Measurements from ENCODE around the gene C10orf120.

C10orf120 gene

DNA sequence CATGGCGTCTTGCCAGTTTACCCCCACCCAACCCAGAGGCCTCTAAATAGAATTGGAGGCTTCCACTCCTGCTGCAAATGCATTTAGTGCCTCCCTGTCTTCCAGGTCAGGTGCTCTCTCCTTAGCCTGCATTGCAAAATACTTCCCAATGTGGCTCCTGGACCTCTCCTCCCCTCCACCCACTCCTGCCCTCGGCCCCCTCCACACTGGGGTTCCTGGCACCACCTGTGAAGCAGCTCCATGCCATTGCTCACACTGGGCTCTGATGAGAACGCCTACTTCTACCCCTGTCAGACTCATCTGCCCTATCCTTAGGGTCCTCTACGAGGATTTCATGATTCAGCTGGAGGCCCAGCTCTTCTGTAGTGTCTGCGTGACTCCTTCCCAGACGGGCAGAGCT lies 37.4 kb downstream of the C10orf120 start:
- in situ Hi-C loops (cut with MboI; ENCODE audit: low sequenced_read_pairs): no loop called here

GRCh38 chr10:122660696-122661095 lies 39.0 kb downstream of the C10orf120 start:
- in situ Hi-C loops (cut with MboI; ENCODE audit: low sequenced_read_pairs): no loop called here

DNA sequence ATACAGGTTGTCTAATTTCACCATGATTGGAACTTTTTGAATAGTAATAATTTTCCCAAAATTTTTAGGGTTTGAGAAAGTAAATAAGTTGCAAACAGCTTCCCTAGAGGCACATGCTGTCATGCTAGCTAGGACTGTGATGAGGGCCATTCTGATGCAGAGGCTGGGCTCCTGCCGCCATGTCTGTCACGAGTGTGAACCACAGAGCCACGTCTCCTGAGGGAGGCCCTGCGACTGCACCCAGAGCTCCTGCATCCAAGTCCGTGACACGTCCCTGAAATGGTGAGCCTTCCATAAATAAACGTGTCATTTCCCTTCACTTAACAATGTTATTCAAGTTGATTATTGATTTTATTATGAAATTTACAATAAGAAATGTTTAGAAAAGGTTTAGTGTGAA lies 40.0 kb downstream of the C10orf120 start:
- in situ Hi-C loops (cut with MboI; ENCODE audit: low sequenced_read_pairs): no loop called here

GRCh38 chr10:122659126-122659525 lies 40.5 kb downstream of the C10orf120 start:
- in situ Hi-C loops (cut with MboI; ENCODE audit: low sequenced_read_pairs): no loop called here

- in situ Hi-C loops (cut with MboI; ENCODE audit: low sequenced_read_pairs): no loop called here
These were observed 41.1 kb downstream of the C10orf120 start for GRCh38 chr10:122658356-122659049.

DNA sequence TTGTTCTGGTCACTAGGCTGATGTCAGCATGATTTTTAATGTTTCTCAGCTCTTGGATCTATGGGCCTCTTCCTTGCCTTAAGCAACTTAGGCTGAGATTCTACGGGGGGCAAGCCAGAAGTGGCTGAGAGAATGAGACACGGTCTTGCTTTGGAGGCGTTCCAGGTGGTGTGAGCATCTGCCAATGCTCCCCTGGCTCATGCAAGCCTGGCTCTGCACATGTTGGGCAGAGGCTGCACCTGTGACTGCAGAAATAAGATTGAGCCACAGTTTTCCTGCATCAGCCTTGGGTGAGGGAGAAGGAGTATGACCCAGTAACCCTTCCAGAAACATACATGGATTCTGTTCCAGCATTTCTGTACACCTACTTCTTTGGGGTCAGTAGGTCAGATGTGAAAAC lies 41.9 kb downstream of the C10orf120 start:
- in situ Hi-C loops (cut with MboI; ENCODE audit: low sequenced_read_pairs): no loop called here

DNA sequence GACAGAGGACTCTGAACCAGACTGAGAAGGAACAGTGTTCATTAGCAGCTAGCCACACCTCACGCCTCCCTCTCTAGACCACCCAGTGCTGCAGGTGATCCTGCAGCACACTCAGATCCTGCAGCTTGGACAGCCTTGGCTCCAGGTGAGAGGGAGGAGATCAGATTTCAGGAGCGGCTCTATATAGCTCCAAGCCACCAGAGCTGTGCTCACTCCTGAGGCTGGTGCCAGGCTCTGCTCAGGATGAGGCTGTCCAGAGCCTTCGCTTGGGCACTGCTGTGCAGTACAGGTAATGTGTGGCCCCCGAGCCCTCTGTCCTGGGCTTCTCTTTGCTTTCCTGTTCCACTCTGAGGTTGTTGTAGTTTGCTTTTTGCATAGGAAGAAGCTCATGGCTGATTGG lies 42.4 kb downstream of the C10orf120 start:
- in situ Hi-C loops (cut with MboI; ENCODE audit: low sequenced_read_pairs): no loop called here

DNA sequence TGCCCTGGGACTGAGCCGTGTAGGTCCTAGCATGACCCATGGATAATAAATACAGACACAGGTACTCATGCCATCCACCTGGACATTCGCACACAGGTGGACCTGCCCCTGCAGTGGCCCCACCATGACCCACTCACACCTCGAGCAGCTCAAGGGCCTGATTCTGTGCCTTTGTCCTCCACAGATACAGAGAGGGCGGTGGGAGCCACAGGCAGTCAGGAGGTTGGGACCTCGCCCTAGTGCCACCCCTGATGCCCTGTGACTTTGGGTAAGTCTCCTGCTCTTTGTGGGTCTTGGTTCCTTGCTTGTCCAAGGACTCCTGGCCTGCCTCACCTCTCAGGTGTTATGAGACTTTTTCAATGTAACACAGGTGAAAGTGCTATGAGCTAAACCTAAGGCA lies 42.9 kb downstream of the C10orf120 start:
- in situ Hi-C loops (cut with MboI; ENCODE audit: low sequenced_read_pairs): no loop called here

- in situ Hi-C loops (cut with MboI; ENCODE audit: low sequenced_read_pairs): no loop called here
These were observed 43.3 kb downstream of the C10orf120 start for GRCh38 chr10:122656308-122656705.

GRCh38 chr10:122655524-122656307 lies 43.9 kb downstream of the C10orf120 start:
- in situ Hi-C loops (cut with MboI; ENCODE audit: low sequenced_read_pairs): no loop called here

DNA sequence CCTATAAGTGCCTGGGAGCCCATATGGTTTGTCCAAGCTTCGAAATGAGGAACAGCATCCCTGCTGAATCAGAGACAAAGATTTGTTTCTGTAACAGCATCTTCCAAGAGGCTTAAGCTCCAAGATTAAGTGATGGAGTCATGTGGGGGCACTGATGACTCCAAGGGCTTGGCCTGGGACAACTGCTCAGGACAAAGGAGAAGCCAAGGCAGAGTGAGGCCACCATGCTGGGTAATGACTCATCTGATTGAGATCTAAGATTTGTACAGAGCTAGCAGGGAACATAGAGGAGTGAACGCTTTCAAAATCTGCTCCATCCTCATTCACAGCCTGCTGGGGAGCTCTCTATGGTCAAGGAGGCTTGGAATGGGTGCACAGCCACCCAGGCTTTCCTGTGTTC lies 49.3 kb downstream of the C10orf120 start:
- in situ Hi-C loops (cut with MboI; ENCODE audit: low sequenced_read_pairs): no loop called here

GRCh38 chr10:122649903-122650302 lies 49.7 kb downstream of the C10orf120 start:
- in situ Hi-C loops (cut with MboI; ENCODE audit: low sequenced_read_pairs): no loop called here

DNA sequence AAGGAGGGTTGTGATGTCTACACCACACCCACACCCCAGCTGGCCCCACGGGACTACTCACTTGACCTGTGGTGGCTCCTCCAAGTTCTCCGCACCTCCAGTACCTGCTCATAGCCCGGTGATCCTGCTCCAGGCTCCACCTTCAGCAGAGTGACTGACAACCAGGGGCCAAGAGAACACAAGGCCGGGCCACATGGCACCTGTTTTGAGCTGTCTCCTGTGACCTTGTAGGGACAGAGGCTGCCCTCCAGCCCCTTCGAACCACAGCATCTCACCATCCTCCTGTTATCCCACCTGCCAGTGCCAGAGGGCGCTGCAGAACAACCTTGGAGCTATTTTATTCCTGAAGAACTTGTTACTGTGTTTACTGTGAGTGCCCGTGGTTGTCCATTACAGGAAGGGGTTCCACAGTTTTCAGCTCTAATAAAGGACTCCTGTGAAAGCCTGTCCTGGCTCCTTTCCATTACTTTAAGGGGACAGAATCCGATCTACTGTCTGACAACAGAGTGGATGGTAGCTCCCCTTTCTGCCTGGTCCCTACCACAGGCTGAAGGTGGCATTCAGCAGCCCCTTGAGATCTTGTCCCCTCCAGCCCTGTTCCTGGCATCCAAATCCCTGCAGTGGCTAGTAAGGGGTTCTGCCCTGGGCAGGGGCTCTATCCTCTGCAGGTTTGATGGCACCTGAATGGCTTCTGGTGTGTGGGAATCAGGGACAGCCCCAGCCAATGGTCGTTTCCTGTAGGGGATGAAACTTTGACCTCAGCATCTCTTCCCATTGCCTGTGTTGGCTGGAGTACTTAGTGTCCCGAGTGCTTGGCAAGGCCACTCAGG lies 50.8 kb downstream of the C10orf120 start:
- in situ Hi-C loops (cut with MboI; ENCODE audit: low sequenced_read_pairs): no loop called here

Measured in hTERT RPE-1 (cell line).